Measurements from ENCODE around the gene SRGAP2.
"Not testable (repeated sequence)": the region's sequence is repeated elsewhere in the genome, so short reads cannot be mapped to it uniquely, and the experiment has no call there.

The SRGAP2 gene

GRCh38 chr1:206203364-206204158, at the start of gene SRGAP2:
SRGAP2 (plus strand) TSS chr1:206203541; CDS start chr1:206205971, 2,430 bp downstream.
- peak within 1 kb of the TSS; percentile 75 for H3K4me3 Mint-ChIP-seq
- not testable (repeated sequence) for H3K4me1 Mint-ChIP-seq, H3K27ac Mint-ChIP-seq, H3K36me3 Mint-ChIP-seq, H3K9me3 Mint-ChIP-seq, H3K27me3 Mint-ChIP-seq

GRCh38 chr1:206167350-206168029, 35.9 kb upstream of the SRGAP2 start:
- not testable (repeated sequence) for H3K4me1 Mint-ChIP-seq, H3K27me3 Mint-ChIP-seq, H3K27ac Mint-ChIP-seq, H3K36me3 Mint-ChIP-seq, H3K4me3 Mint-ChIP-seq, H3K9me3 Mint-ChIP-seq

GRCh38 chr1:206169794-206170193, 33.5 kb upstream of the SRGAP2 start:
- H3K36me3 Mint-ChIP-seq, H3K27me3 Mint-ChIP-seq, H3K4me3 Mint-ChIP-seq, H3K9me3 Mint-ChIP-seq, H3K27ac Mint-ChIP-seq, H3K4me1 Mint-ChIP-seq: not testable (repeated sequence)

GRCh38 chr1:206173110-206173719, 30.1 kb upstream of the SRGAP2 start:
- H3K9me3 Mint-ChIP-seq, H3K4me1 Mint-ChIP-seq, H3K27me3 Mint-ChIP-seq, H3K27ac Mint-ChIP-seq, H3K36me3 Mint-ChIP-seq, H3K4me3 Mint-ChIP-seq: not testable (repeated sequence)

GRCh38 chr1:206174182-206174868, 29.0 kb upstream of the SRGAP2 start:
- not testable (repeated sequence) for H3K27ac Mint-ChIP-seq, H3K36me3 Mint-ChIP-seq, H3K4me3 Mint-ChIP-seq, H3K4me1 Mint-ChIP-seq, H3K9me3 Mint-ChIP-seq, H3K27me3 Mint-ChIP-seq

GRCh38 chr1:206175459-206176113, 27.8 kb upstream of the SRGAP2 start:
- not testable (repeated sequence) for H3K4me1 Mint-ChIP-seq, H3K36me3 Mint-ChIP-seq, H3K4me3 Mint-ChIP-seq, H3K27ac Mint-ChIP-seq, H3K9me3 Mint-ChIP-seq, H3K27me3 Mint-ChIP-seq

- H3K4me3 Mint-ChIP-seq, H3K4me1 Mint-ChIP-seq, H3K9me3 Mint-ChIP-seq, H3K36me3 Mint-ChIP-seq, H3K27me3 Mint-ChIP-seq, H3K27ac Mint-ChIP-seq: not testable (repeated sequence)
Observed at GRCh38 chr1:206176114-206176502, 27.2 kb upstream of the SRGAP2 start.

- H3K36me3 Mint-ChIP-seq, H3K4me3 Mint-ChIP-seq, H3K27me3 Mint-ChIP-seq, H3K27ac Mint-ChIP-seq, H3K9me3 Mint-ChIP-seq, H3K4me1 Mint-ChIP-seq: not testable (repeated sequence)
Observed at GRCh38 chr1:206178061-206178989, 25.0 kb upstream of the SRGAP2 start.

GRCh38 chr1:206179666-206180065, 23.7 kb upstream of the SRGAP2 start:
- H3K27ac Mint-ChIP-seq, H3K9me3 Mint-ChIP-seq, H3K4me3 Mint-ChIP-seq, H3K27me3 Mint-ChIP-seq, H3K36me3 Mint-ChIP-seq, H3K4me1 Mint-ChIP-seq: not testable (repeated sequence)

- H3K27ac Mint-ChIP-seq, H3K4me1 Mint-ChIP-seq, H3K27me3 Mint-ChIP-seq, H3K36me3 Mint-ChIP-seq, H3K4me3 Mint-ChIP-seq, H3K9me3 Mint-ChIP-seq: not testable (repeated sequence)
Observed at GRCh38 chr1:206182368-206183317, 20.7 kb upstream of the SRGAP2 start.

GRCh38 chr1:206183788-206184187, 19.6 kb upstream of the SRGAP2 start:
- not testable (repeated sequence) for H3K4me3 Mint-ChIP-seq, H3K9me3 Mint-ChIP-seq, H3K4me1 Mint-ChIP-seq, H3K27me3 Mint-ChIP-seq, H3K27ac Mint-ChIP-seq, H3K36me3 Mint-ChIP-seq

GRCh38 chr1:206185778-206186177, 17.6 kb upstream of the SRGAP2 start:
- H3K27me3 Mint-ChIP-seq, H3K4me3 Mint-ChIP-seq, H3K36me3 Mint-ChIP-seq, H3K9me3 Mint-ChIP-seq, H3K4me1 Mint-ChIP-seq, H3K27ac Mint-ChIP-seq: not testable (repeated sequence)

GRCh38 chr1:206186826-206187225, 16.5 kb upstream of the SRGAP2 start:
- not testable (repeated sequence) for H3K27me3 Mint-ChIP-seq

GRCh38 chr1:206195182-206195581, 8.2 kb upstream of the SRGAP2 start:
- not testable (repeated sequence) for H3K4me1 Mint-ChIP-seq, H3K4me3 Mint-ChIP-seq, H3K27me3 Mint-ChIP-seq, H3K9me3 Mint-ChIP-seq, H3K27ac Mint-ChIP-seq, H3K36me3 Mint-ChIP-seq

More at GRCh38 chr1:206186826-206187225, 16.5 kb upstream of the SRGAP2 start:
- not testable (repeated sequence) for H3K27ac Mint-ChIP-seq, H3K36me3 Mint-ChIP-seq, H3K9me3 Mint-ChIP-seq, H3K4me1 Mint-ChIP-seq, H3K4me3 Mint-ChIP-seq
